ENCODE data around the gene ATP8B1.
A peak's percentile ranks its signal among the peaks of the same experiment; 100 is the strongest.

Gene ATP8B1

GRCh38 chr18:57835904-57836303, 32.8 kb upstream of the ATP8B1 start:
- TF ChIP-seq TOX (CRISPR knock-in tag; IDR thresholded peaks at IDR 0.05; ENCODE audit: borderline replicate concordance) (no peak), ESRRG (CRISPR knock-in tag; IDR thresholded peaks at IDR 0.05) (no peak), RARB (CRISPR knock-in tag; IDR thresholded peaks at IDR 0.05) (no peak), ZNF8 (CRISPR knock-in tag; IDR thresholded peaks at IDR 0.05) (no peak), CSDC2 (CRISPR knock-in tag; IDR thresholded peaks at IDR 0.05) (no peak)
- TF ChIP-seq, protein P1, sequence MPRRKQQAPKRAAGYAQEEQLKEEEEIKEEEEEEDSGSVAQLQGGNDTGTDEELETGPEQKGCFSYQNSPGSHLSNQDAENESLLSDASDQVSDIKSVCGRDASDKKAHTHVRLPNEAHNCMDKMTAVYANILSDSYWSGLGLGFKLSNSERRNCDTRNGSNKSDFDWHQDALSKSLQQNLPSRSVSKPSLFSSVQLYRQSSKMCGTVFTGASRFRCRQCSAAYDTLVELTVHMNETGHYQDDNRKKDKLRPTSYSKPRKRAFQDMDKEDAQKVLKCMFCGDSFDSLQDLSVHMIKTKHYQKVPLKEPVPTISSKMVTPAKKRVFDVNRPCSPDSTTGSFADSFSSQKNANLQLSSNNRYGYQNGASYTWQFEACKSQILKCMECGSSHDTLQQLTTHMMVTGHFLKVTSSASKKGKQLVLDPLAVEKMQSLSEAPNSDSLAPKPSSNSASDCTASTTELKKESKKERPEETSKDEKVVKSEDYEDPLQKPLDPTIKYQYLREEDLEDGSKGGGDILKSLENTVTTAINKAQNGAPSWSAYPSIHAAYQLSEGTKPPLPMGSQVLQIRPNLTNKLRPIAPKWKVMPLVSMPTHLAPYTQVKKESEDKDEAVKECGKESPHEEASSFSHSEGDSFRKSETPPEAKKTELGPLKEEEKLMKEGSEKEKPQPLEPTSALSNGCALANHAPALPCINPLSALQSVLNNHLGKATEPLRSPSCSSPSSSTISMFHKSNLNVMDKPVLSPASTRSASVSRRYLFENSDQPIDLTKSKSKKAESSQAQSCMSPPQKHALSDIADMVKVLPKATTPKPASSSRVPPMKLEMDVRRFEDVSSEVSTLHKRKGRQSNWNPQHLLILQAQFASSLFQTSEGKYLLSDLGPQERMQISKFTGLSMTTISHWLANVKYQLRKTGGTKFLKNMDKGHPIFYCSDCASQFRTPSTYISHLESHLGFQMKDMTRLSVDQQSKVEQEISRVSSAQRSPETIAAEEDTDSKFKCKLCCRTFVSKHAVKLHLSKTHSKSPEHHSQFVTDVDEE (CRISPR knock-in tag; IDR thresholded peaks at IDR 0.05): no peak
- no peak for ATAC-seq

GRCh38 chr18:57834616-57835015, 31.5 kb upstream of the ATP8B1 start:
- TF ChIP-seq ZC3H10 (CRISPR knock-in tag; IDR thresholded peaks at IDR 0.05) (no peak), OSR1 (CRISPR knock-in tag; IDR thresholded peaks at IDR 0.05) (no peak), ZFP3 (CRISPR knock-in tag; IDR thresholded peaks at IDR 0.05) (no peak), POU6F1 (CRISPR knock-in tag; IDR thresholded peaks at IDR 0.05; ENCODE audit: borderline replicate concordance, low read depth) (no peak), TOX (CRISPR knock-in tag; IDR thresholded peaks at IDR 0.05; ENCODE audit: borderline replicate concordance) (no peak), ZFP30 (CRISPR knock-in tag; IDR thresholded peaks at IDR 0.05) (no peak), ZNF8 (CRISPR knock-in tag; IDR thresholded peaks at IDR 0.05) (no peak), ARNTL (CRISPR knock-in tag; IDR thresholded peaks at IDR 0.05; ENCODE audit: borderline replicate concordance, low read depth) (no peak), GLIS3 (CRISPR knock-in tag; IDR thresholded peaks at IDR 0.05) (no peak), BACH2 (CRISPR knock-in tag; IDR thresholded peaks at IDR 0.05; ENCODE audit: borderline replicate concordance) (no peak)
- TF ChIP-seq, protein P2, sequence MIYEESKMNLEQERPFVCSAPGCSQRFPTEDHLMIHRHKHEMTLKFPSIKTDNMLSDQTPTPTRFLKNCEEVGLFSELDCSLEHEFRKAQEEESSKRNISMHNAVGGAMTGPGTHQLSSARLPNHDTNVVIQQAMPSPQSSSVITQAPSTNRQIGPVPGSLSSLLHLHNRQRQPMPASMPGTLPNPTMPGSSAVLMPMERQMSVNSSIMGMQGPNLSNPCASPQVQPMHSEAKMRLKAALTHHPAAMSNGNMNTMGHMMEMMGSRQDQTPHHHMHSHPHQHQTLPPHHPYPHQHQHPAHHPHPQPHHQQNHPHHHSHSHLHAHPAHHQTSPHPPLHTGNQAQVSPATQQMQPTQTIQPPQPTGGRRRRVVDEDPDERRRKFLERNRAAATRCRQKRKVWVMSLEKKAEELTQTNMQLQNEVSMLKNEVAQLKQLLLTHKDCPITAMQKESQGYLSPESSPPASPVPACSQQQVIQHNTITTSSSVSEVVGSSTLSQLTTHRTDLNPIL (CRISPR knock-in tag; IDR thresholded peaks at IDR 0.05; ENCODE audit: low read depth): no peak
- TF ChIP-seq, protein P1 (CRISPR knock-in tag; IDR thresholded peaks at IDR 0.05): no peak
- TF ChIP-seq, protein P3, sequence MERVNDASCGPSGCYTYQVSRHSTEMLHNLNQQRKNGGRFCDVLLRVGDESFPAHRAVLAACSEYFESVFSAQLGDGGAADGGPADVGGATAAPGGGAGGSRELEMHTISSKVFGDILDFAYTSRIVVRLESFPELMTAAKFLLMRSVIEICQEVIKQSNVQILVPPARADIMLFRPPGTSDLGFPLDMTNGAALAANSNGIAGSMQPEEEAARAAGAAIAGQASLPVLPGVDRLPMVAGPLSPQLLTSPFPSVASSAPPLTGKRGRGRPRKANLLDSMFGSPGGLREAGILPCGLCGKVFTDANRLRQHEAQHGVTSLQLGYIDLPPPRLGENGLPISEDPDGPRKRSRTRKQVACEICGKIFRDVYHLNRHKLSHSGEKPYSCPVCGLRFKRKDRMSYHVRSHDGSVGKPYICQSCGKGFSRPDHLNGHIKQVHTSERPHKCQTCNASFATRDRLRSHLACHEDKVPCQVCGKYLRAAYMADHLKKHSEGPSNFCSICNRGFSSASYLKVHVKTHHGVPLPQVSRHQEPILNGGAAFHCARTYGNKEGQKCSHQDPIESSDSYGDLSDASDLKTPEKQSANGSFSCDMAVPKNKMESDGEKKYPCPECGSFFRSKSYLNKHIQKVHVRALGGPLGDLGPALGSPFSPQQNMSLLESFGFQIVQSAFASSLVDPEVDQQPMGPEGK (CRISPR knock-in tag; IDR thresholded peaks at IDR 0.05; ENCODE audit: borderline replicate concordance): no peak
- no peak for ATAC-seq

DNA sequence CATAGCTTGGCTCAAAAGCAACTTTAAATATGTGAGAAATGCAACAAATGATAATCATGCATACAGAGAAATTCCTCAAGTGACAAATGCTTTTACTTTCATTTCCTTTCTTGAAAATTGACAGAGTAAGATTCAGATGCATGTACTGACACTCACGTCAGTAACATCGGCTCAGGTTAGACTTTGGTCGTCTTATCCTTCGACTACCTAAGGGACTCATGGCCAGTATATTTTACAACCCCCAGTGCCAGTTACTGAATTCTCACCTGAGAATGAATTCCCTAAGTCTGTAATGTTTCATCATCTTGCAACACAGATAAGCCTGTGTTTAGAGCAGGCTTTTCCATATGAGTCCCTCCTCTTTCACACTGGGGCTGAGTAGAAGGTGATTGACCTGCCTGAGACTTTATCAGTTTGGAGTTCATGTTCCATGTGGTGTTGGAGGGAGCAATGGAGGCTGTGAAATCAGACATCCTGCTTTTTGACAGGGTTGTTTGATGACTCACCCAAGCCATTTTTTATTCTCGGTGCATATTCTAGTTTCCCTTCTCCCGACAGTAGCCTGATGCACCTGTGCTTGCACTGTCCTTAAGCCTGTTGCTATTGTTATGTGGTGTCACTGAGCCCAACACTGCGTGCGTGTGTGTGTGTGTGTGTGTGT, 30.5 kb upstream of the ATP8B1 start:
- peak; percentile 72 for ATAC-seq
- no peak for TF ChIP-seq RARB (CRISPR knock-in tag; IDR thresholded peaks at IDR 0.05)
- no peak for TF ChIP-seq ZC3H10 (CRISPR knock-in tag; IDR thresholded peaks at IDR 0.05)
- no peak for TF ChIP-seq GLIS3 (CRISPR knock-in tag; IDR thresholded peaks at IDR 0.05)
- TF ChIP-seq ZFP3 (CRISPR knock-in tag; IDR thresholded peaks at IDR 0.05): no peak
- no peak for TF ChIP-seq ISL1 (CRISPR knock-in tag; IDR thresholded peaks at IDR 0.05)
- TF ChIP-seq ZFP30 (CRISPR knock-in tag; IDR thresholded peaks at IDR 0.05): no peak
- TF ChIP-seq, protein P1 (CRISPR knock-in tag; IDR thresholded peaks at IDR 0.05): no peak
- no peak for TF ChIP-seq TCF4 (CRISPR knock-in tag; IDR thresholded peaks at IDR 0.05; ENCODE audit: borderline replicate concordance)
- TF ChIP-seq, protein P4, sequence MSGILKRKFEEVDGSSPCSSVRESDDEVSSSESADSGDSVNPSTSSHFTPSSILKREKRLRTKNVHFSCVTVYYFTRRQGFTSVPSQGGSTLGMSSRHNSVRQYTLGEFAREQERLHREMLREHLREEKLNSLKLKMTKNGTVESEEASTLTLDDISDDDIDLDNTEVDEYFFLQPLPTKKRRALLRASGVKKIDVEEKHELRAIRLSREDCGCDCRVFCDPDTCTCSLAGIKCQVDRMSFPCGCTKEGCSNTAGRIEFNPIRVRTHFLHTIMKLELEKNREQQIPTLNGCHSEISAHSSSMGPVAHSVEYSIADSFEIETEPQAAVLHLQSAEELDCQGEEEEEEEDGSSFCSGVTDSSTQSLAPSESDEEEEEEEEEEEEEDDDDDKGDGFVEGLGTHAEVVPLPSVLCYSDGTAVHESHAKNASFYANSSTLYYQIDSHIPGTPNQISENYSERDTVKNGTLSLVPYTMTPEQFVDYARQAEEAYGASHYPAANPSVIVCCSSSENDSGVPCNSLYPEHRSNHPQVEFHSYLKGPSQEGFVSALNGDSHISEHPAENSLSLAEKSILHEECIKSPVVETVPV (CRISPR knock-in tag; IDR thresholded peaks at IDR 0.05): no peak
- TF ChIP-seq OSR1 (CRISPR knock-in tag; IDR thresholded peaks at IDR 0.05): no peak

All from SK-N-SH treated with all-trans-retinoic acid at 6 μM for 48 hours (cell line).